Stomach smooth muscle (tissue), 2 donors: ENCODE measurements around the gene PCYT2.
"Not testable (repeated sequence)": the region's sequence is repeated elsewhere in the genome, so short reads cannot be mapped to it uniquely, and the experiment has no call there.

ENCODE experiments used
- H3K27ac ChIP-seq: one replicate; pipeline ENCODE4 v1.7.0; 2013; ENCODE audit warnings: mild to moderate bottlenecking, low read length, inconsistent platforms
- H3K27me3 ChIP-seq, 2 donors: one replicate each; pipeline ENCODE4 v1.7.0; 2013; ENCODE audit warnings: low read length in 2 of 2; ENCODE audit not compliant: insufficient read depth in 2 of 2, control insufficient read depth in 1 of 2
- H3K36me3 ChIP-seq, 2 donors: one replicate each; pipeline ENCODE4 v1.7.0; 2013; ENCODE audit warnings: low read length in 2 of 2; ENCODE audit not compliant: control insufficient read depth in 2 of 2, insufficient read depth in 2 of 2
- H3K4me1 ChIP-seq: one replicate; pipeline ENCODE4 v1.7.0; 2013; ENCODE audit warnings: low read length; ENCODE audit not compliant: control insufficient read depth, insufficient read depth
- H3K4me3 ChIP-seq, 2 donors: one replicate each; pipeline ENCODE4 v1.7.0; 2013; ENCODE audit warnings: low read length in 2 of 2
- H3K9ac ChIP-seq, 2 donors: one replicate each; pipeline ENCODE4 v1.7.0; 2013; ENCODE audit warnings: low read length in 2 of 2, mild to moderate bottlenecking in 1 of 2
- H3K9me3 ChIP-seq, 2 donors: one replicate each; pipeline ENCODE4 v1.7.0; 2013; ENCODE audit warnings: low read length in 2 of 2; ENCODE audit not compliant: control insufficient read depth in 2 of 2
- donor health status: healthy.
- donor health status: Pancreatic carcinoma.

PCYT2 gene

DNA sequence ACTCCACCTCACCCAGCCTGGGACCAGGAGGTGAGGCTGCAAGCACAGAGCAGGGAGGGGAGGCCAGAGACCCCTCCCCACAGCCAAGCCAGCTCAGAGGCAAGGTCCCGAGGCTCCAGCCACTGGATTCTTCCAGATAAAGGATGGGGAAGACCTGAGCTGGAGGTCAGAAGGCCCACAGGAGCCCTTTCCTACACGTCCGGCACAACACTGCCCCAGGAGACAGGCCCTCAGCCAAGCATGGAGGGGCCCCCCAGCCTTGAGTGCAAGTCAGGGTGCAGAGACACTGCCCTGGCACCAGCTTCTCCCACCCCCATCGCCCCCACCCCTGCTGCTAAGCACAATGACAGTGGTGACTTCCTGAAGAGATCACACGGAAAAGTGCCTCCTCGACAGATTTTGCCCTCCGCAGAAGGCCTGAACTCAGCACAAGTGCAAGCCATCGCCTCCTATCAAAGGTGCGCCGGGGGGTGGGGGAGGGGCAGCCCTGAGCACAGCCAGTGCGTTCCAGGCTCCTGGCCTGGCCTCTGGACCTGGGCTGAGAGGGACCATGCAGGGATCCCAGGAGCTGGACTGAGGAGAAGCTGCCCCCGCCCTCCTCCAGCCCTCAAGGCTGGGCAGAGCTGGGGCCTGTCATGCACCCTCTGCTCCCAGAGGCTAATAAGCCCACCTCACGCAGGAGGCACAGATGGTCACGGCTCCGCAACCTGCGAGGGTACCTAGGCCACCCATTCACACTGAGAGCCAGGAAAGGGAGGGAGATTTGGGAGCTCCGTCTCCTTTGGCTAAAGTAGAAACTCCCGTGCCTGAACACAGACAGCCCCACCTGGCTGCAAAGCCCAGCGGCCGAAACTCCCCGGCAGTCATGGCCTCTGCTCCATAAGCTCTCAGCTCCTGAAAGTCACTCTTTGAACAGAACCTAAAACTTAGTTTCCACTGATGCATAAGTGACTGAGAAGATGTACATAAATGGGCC, 13.6 kb upstream of the PCYT2 start:
- Histone ChIP-seq H3K4me3 (peak overlapping the region in 1 of 2 donors; percentile 22), H3K9me3 (no peaks in the 10 kb centered on the region), H3K9ac (no peak overlapping the region), H3K27ac (peak overlapping the region; percentile 64), H3K4me1 (peaks cover 60% of the 10 kb centered on the region), H3K27me3 (peaks cover 0 to 11% of the 10 kb centered on the region in 2 donors), H3K36me3 (peaks cover 7 to 17% of the 10 kb centered on the region in 2 donors)

- Histone ChIP-seq H3K4me1 (peaks cover 58% of the 10 kb centered on the region), H3K27me3 (peaks cover 0 to 5% of the 10 kb centered on the region in 2 donors), H3K4me3 (peak overlapping the region in 1 of 2 donors; percentile 64), H3K9me3 (no peaks in the 10 kb centered on the region), H3K27ac (peak overlapping the region; percentile 49), H3K36me3 (peaks cover 11 to 20% of the 10 kb centered on the region in 2 donors), H3K9ac (peak overlapping the region; percentile 13)
Observed at GRCh38 chr17:81923302-81924260, 12.4 kb upstream of the PCYT2 start.

- Histone ChIP-seq H3K9ac (no peak overlapping the region), H3K36me3 (peaks cover 11 to 20% of the 10 kb centered on the region in 2 donors), H3K4me3 (peak overlapping the region in 1 of 2 donors; percentile 64), H3K9me3 (no peaks in the 10 kb centered on the region), H3K4me1 (peaks cover 54% of the 10 kb centered on the region), H3K27me3 (no peaks in the 10 kb centered on the region), H3K27ac (no peak overlapping the region)
Observed at GRCh38 chr17:81922566-81923301, 11.5 kb upstream of the PCYT2 start.

DNA sequence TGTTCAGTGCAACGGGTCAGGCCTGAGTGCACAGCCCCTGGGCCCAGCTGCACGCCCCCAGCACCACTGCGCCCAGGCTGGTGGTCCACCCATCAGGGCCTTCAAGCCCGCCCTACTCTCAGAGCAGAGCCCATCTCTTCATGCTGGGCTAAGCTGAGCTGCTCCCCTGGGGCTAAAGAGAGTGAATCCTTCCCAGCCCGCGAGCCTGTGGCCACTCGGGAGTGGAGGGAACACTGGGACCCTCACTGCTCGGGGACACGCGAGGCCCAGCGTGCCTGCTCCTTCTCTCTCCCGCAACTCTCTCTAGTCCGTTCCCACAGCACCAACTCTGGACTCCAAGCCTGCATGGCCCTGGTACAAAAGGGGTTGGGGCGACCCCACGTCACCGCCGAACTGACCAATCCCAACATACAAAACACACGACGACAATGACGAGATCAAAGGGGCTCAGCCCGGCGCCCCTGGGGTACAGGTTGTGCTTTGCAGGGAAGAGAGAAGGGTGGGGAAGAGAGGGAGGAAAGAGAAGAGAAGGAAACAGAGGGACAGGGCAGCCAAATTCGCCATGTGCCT, 10.9 kb upstream of the PCYT2 start:
- Histone ChIP-seq H3K27ac (no peak overlapping the region), H3K27me3 (no peaks in the 10 kb centered on the region), H3K9me3 (no peaks in the 10 kb centered on the region), H3K36me3 (peaks cover 11 to 20% of the 10 kb centered on the region in 2 donors), H3K4me3 (no peak overlapping the region), H3K4me1 (peaks cover 59% of the 10 kb centered on the region), H3K9ac (no peak overlapping the region)

DNA sequence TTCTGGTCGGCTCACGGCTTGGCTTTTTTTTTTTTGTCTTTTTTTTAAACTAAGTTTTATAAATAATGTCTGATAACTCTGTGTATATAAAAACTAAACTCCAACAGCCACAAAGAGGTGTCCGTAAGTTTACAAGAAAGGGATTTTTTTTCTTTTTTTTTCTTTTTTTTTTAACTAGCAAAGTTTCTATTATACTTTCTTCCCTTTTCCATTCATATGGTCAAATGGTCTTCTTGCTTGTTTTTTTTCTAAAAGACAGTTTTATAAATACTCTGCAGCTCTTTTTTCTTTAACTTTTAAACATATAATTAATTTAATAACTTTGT, 10.3 kb upstream of the PCYT2 start:
- H3K4me3 ChIP-seq = no peak overlapping the region
- H3K9me3 ChIP-seq = no peaks in the 10 kb centered on the region
- no peaks in the 10 kb centered on the region for H3K27me3 ChIP-seq
- H3K36me3 ChIP-seq = peaks cover 11 to 20% of the 10 kb centered on the region in 2 donors
- no peak overlapping the region for H3K27ac ChIP-seq
- H3K9ac ChIP-seq = no peak overlapping the region
- H3K4me1 ChIP-seq = peaks cover 64% of the 10 kb centered on the region

DNA sequence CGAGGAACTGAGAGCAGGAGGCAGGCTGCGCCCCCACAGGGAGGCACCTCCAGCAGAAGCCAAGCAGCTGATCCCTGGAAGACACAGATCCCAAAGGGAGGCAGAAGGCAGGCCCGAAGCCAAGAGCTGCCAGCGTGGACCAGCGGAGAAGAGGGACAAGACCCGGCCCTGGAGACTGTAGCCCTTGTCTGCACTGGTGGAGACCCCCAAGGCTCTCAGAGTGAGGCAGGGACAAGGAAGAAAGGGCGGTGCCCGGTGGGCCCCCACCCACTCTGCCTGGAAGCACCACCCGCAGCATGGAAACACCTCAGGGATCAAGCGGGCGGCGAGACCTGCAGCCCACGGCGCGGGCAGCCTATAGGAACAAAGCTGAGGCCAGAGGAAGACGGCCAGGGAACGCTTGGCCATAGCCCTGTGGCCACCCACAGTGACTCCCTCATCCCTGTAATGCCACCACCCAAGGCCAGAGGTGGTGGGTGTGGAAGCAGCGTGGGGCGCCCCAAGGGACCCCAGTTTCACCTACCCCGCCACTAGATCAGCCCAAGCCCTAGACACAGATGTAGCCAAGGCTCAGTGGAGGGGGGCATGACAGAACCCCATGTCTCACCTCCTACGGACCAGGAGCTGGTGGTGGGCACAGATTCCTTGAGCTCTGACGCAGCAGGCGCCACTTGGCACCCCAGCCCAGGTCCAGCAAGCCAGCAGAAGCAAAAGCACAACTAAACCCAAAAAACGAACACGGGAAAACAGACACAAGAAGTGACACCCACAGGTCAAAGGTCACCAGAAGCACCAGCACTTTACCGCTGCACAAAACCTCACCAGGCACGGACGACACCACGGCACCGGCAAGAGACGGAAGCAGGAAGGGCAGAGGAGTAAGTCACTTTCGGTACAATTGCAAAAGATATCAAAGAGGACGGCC, 9.7 kb upstream of the PCYT2 start:
- Histone ChIP-seq H3K4me1 (peaks cover 62% of the 10 kb centered on the region), H3K27ac (no peak overlapping the region), H3K4me3 (no peak overlapping the region), H3K9ac (no peak overlapping the region), H3K9me3 (no peaks in the 10 kb centered on the region), H3K27me3 (no peaks in the 10 kb centered on the region), H3K36me3 (peaks cover 11 to 20% of the 10 kb centered on the region in 2 donors)

GRCh38 chr17:81918832-81919545, 7.8 kb upstream of the PCYT2 start:
- Histone ChIP-seq H3K27me3 (no peaks in the 10 kb centered on the region), H3K36me3 (peaks cover 22 to 35% of the 10 kb centered on the region in 2 donors), H3K9ac (no peak overlapping the region), H3K27ac (no peak overlapping the region), H3K4me3 (no peak overlapping the region), H3K9me3 (no peaks in the 10 kb centered on the region), H3K4me1 (peaks cover 48% of the 10 kb centered on the region)

GRCh38 chr17:81918333-81918669, 7.1 kb upstream of the PCYT2 start:
- H3K27ac ChIP-seq, H3K27me3 ChIP-seq, H3K9me3 ChIP-seq, H3K9ac ChIP-seq: not testable (repeated sequence)
- Histone ChIP-seq H3K4me1 (peaks cover 41% of the 10 kb centered on the region), H3K36me3 (peaks cover 26 to 41% of the 10 kb centered on the region in 2 donors), H3K4me3 (peak overlapping the region; percentile 46 to 83)
